CD4-positive, alpha-beta T cell (primary cell): ENCODE data around the gene RGS10. TPM values are rescaled to one million over a fixed set of nuclear protein-coding genes. Genes with fewer than 3 reads are reported as not detected.

Experiments
- ATAC-seq: fragments of 200-7000 bp; cut with Tn5 transposase; one replicate; pipeline ENCODE4 v1.10.0; 2022; ENCODE audit warnings: mild to moderate bottlenecking; ENCODE audit not compliant: poor library complexity
- CTCF ChIA-PET: fragments of 350-600 bp; sonication (Branson Sonifier 250); formaldehyde crosslinking; loops from one replicate; lab custom pipeline; 2021; ENCODE audit warnings: antibody characterized with exemption, inconsistent platforms; lab: Charles Lee
- POLR2A ChIA-PET: fragments of 350-600 bp; sonication (Branson Sonifier 250); formaldehyde crosslinking; loops from one replicate; lab custom pipeline; 2021; ENCODE audit warnings: antibody characterized with exemption, inconsistent platforms; lab: Charles Lee
- DNase-seq, 14 experiments: peaks; one replicate each; pipeline ENCODE4 v3.0.0-alpha.2; 2013 to 2020; ENCODE audit warnings: mixed read lengths in 2 of 14
- H3K27ac ChIP-seq, 2 donors: one replicate each; pipeline versions ENCODE4 v1.5.1 to v1.7.0; 2013; ENCODE audit warnings: low read length in 2 of 2, low read depth in 1 of 2, mild to moderate bottlenecking in 1 of 2
- H3K27me3 ChIP-seq, 2 experiments: 1 replicate in 1 of 2; 2 replicates in 1 of 2; pipeline versions ENCODE4 v1.6.1 to v1.7.0; 2013; ENCODE audit warnings: low read length in 2 of 2, control low read depth in 1 of 2, mild to moderate bottlenecking in 1 of 2, moderate library complexity in 1 of 2; ENCODE audit not compliant: insufficient read depth in 2 of 2, control insufficient read depth in 1 of 2
- H3K36me3 ChIP-seq: one replicate; pipeline ENCODE4 v1.6.1; 2013; ENCODE audit warnings: low read length, control low read depth; ENCODE audit not compliant: insufficient read depth
- H3K4me1 ChIP-seq: one replicate; pipeline ENCODE4 v1.6.1; 2013; ENCODE audit warnings: low read length, control low read depth; ENCODE audit not compliant: insufficient read depth
- H3K4me3 ChIP-seq: one replicate; pipeline ENCODE4 v1.5.1; 2013; ENCODE audit warnings: mild to moderate bottlenecking, low read length, moderate library complexity
- H3K9me3 ChIP-seq, 2 experiments: 1 replicate in 1 of 2; 2 replicates in 1 of 2; pipeline versions ENCODE4 v1.6.1 to v1.7.0; 2013; ENCODE audit warnings: low read length in 2 of 2, mild to moderate bottlenecking in 2 of 2, control low read depth in 1 of 2, moderate library complexity in 1 of 2; ENCODE audit not compliant: control insufficient read depth in 1 of 2, insufficient read depth in 1 of 2
- H3K27ac Mint-ChIP-seq: one replicate; pipeline ENCODE4 v1.8.0; 2020; ENCODE audit warnings: mixed read lengths
- H3K27me3 Mint-ChIP-seq: one replicate; pipeline ENCODE4 v1.8.0; 2021; ENCODE audit warnings: mixed read lengths
- H3K36me3 Mint-ChIP-seq: one replicate; pipeline ENCODE4 v1.8.0; 2021; ENCODE audit warnings: low read depth, mixed read lengths
- H3K4me1 Mint-ChIP-seq: one replicate; pipeline ENCODE4 v1.8.0; 2021; ENCODE audit warnings: low read depth, mixed read lengths
- H3K4me3 Mint-ChIP-seq: one replicate; pipeline ENCODE4 v1.8.0; 2020; ENCODE audit warnings: mild to moderate bottlenecking, mixed read lengths
- H3K9me3 Mint-ChIP-seq: one replicate; pipeline ENCODE4 v1.8.0; 2020; ENCODE audit warnings: mixed read lengths
- intact Hi-C, 2 experiments: fragments of 100-400 bp; cut with DNase I in 1 of 2; cut with micrococcal nuclease in 1 of 2; formaldehyde crosslinking; loops; one replicate each; pipeline versions ENCODE4 v1.15.1 to v1.9.0; 2023 to 2025; cut with DNase I, micrococcal nuclease
- total RNA-seq, 174 experiments: library from RNA in 2 of 174; stranded (reverse) in 2 of 174; gene quantifications; one replicate each; pipeline ENCODE4 v1.2.3 and lab custom pipeline; 2021 to 2026
- TF ChIP-seq, protein P1 (sequence below): fragments of 200-600 bp; IDR thresholded peaks from one replicate; pipeline ENCODE4 v1.8.0; 2022; ENCODE audit warnings: antibody characterized with exemption, mild to moderate bottlenecking

RGS10 gene
- total RNA-seq, 2 experiments from 2014 or later, result 132 to 134 TPM

DNA sequence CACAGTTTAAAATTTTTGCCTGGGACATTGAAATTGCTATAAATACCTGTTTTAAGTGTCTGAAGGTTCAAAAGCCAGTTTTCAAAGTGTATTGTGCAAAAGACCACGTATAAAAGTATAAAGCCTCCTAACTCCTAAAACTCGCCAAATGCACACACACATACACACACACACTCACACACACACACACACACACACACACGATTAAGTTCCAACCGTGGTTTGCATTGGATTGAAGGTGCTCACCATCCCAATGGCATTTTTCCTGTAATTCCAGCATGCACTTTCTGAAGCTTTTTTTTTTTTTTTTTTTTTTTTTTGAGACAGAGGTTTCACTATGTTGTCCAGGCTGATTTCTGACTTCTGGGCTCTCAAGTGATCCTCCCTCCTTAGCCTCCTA lies 2.8 kb upstream of the RGS10 start:
- Mint-ChIP-seq H3K9me3 (no peaks in the 10 kb centered on the region), H3K27ac (no peak overlapping the region), H3K27me3 (no peaks in the 10 kb centered on the region), H3K36me3 (peaks cover 16% of the 10 kb centered on the region), H3K4me3 (peak overlapping the region; percentile 18), H3K4me1 (peaks cover 20% of the 10 kb centered on the region)
- no peak for DNase-seq
- ChIA-PET CTCF (interaction anchor here (0.6 to 1.2 kb wide), 2 partner anchors 100 to 346 kb away, joined by 3 to 4 read pairs; no protein-coding TSS in a partner anchor), POLR2A (no interaction called here)
- TF ChIP-seq, protein P1, sequence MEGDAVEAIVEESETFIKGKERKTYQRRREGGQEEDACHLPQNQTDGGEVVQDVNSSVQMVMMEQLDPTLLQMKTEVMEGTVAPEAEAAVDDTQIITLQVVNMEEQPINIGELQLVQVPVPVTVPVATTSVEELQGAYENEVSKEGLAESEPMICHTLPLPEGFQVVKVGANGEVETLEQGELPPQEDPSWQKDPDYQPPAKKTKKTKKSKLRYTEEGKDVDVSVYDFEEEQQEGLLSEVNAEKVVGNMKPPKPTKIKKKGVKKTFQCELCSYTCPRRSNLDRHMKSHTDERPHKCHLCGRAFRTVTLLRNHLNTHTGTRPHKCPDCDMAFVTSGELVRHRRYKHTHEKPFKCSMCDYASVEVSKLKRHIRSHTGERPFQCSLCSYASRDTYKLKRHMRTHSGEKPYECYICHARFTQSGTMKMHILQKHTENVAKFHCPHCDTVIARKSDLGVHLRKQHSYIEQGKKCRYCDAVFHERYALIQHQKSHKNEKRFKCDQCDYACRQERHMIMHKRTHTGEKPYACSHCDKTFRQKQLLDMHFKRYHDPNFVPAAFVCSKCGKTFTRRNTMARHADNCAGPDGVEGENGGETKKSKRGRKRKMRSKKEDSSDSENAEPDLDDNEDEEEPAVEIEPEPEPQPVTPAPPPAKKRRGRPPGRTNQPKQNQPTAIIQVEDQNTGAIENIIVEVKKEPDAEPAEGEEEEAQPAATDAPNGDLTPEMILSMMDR, result no peak
- Histone ChIP-seq H3K4me3 (no peak overlapping the region), H3K36me3 (no peaks in the 10 kb centered on the region), H3K9me3 (no peaks in the 10 kb centered on the region), H3K27me3 (no peaks in the 10 kb centered on the region), H3K4me1 (peaks cover 19% of the 10 kb centered on the region), H3K27ac (no peak overlapping the region)
- intact Hi-C loops, result no loop called here
- ATAC-seq, result no peak

DNA sequence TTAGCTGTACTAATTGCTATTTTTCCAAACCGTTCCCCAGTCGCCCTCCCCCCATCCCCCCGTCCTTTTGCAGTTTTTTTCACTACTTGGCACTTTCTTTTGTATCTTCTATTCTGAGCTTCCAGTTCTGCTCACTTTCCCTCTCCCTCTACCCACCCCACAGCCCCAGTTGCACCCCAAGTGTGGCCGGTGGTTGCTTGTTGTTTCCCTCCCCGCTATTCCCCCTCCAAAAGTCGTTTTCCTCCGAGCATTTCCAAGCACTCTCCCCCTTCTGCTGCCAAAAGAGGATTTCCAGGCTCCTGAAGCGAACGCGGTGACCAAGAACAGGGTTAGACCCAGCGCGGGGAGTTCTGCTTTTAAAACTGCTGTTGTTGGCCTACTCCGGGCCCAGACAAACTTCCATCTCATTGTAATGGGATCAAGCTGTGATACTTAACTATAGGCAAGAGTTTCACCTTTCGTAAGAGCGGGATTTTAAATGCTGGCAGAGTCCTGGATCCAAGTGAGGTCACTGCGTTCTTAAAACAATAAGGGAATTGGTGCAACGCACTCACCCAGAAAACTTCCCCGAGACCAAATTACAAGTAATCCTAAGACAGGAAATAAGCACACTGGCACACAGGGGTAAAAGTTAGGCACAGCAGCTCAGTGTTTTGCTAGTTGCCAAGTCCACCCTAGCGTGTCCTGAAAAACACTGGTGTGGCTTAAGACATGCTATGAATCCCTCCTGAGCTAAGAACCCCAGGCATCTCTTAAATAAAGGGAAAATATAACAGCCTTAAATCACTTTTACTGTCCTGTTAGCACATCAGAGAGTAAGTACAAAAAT lies 1.5 kb upstream of the RGS10 start:
- Mint-ChIP-seq H3K9me3 (no peaks in the 10 kb centered on the region), H3K4me3 (peak overlapping the region; percentile 98), H3K36me3 (peaks cover 16% of the 10 kb centered on the region), H3K27me3 (no peaks in the 10 kb centered on the region), H3K27ac (peak overlapping the region; percentile 88), H3K4me1 (peaks cover 33% of the 10 kb centered on the region)
- no peak overlapping the region for H3K4me3 ChIP-seq
- H3K9me3 ChIP-seq, result no peaks in the 10 kb centered on the region
- ChIA-PET CTCF (interaction anchor here (0.6 to 3.4 kb wide), 23 partner anchors 10 to 345 kb away, joined by 3 to 14 read pairs (median 5); partner anchors contain the start of genes GRK5 and INPP5F), POLR2A (interaction anchor here (0.6 to 13.4 kb wide), 21 partner anchors 13 to 789 kb away, joined by 3 to 138 read pairs (median 9); partner anchors contain the start of genes BAG3, CACUL1, DENND10 and GRK5)
- H3K4me1 ChIP-seq, result peaks cover 32% of the 10 kb centered on the region
- ATAC-seq, result no peak
- H3K27me3 ChIP-seq, result no peaks in the 10 kb centered on the region
- peak in 1 of 14 experiments; percentile 25 for DNase-seq
- intact Hi-C loops, result loop anchor here (1.0 to 5.0 kb wide), 11 partner anchors 42 to 345 kb away; partner anchors contain the start of genes BAG3 (in 1 of the 2), GRK5 (in 1 of the 2) and INPP5F (in 1 of the 2)
- no peak overlapping the region for H3K27ac ChIP-seq
- TF ChIP-seq, protein P1, result no peak
- no peaks in the 10 kb centered on the region for H3K36me3 ChIP-seq

- Mint-ChIP-seq H3K4me3 (peak overlapping the region; percentile 98), H3K27me3 (no peaks in the 10 kb centered on the region), H3K36me3 (peaks cover 22% of the 10 kb centered on the region), H3K9me3 (no peaks in the 10 kb centered on the region), H3K4me1 (peaks cover 41% of the 10 kb centered on the region), H3K27ac (peak overlapping the region; percentile 88)
- ATAC-seq, result peak; percentile 48
- no peaks in the 10 kb centered on the region for H3K9me3 ChIP-seq
- TF ChIP-seq, protein P1, result peak; percentile 85
- H3K27ac ChIP-seq, result peak overlapping the region in 1 of 2 donors; percentile 84
- POLR2A ChIA-PET, result interaction anchor here (0.6 to 13.4 kb wide), 30 partner anchors 12 to 789 kb away, joined by 3 to 138 read pairs (median 7); partner anchors contain the start of genes BAG3, CACUL1, DENND10 and GRK5
- H3K27me3 ChIP-seq, result no peaks in the 10 kb centered on the region
- H3K36me3 ChIP-seq, result no peaks in the 10 kb centered on the region
- DNase-seq, result peak; percentile 47 to 85 (median 63)
- H3K4me3 ChIP-seq, result peak overlapping the region; percentile 92
- intact Hi-C loops, result loop anchor here (1.0 to 5.0 kb wide), 15 partner anchors 27 to 365 kb away; partner anchors contain the start of genes BAG3 (in 2 of the 2), GRK5 (in 1 of the 2), INPP5F (in 1 of the 2) and PRDX3 (in 1 of the 2)
- peaks cover 40% of the 10 kb centered on the region for H3K4me1 ChIP-seq
- CTCF ChIA-PET, result interaction anchor here (0.6 to 3.4 kb wide), 31 partner anchors 8 to 344 kb away, joined by 3 to 14 read pairs (median 5); partner anchors contain the start of genes GRK5 and INPP5F
Observed at GRCh38 chr10:119542988-119543813, 682 bp upstream of the RGS10 start.
